NCI-H2081 treated with DMSO at 0.1 percent for 48 hours (cell line): ENCODE data around the gene RIN3.

Experiments used
- DNase-seq: peaks from one replicate; lab custom pipeline; 2025; lab: John Stamatoyannopoulos, UW

The RIN3 gene

GRCh38 chr14:92511453-92512238 lies 1.9 kb upstream of the RIN3 start:
- DNase-seq = no peak

- DNase-seq = no peak
Measured at GRCh38 chr14:92512807-92513203, 776 bp upstream of the RIN3 start.

- DNase-seq = no peak
Measured at GRCh38 chr14:92513966-92514843, 624 bp downstream of the RIN3 start.

- DNase-seq = no peak
Measured at GRCh38 chr14:92514844-92515514, 1.4 kb downstream of the RIN3 start.

- DNase-seq = no peak
Measured at GRCh38 chr14:92515546-92516343, 2.2 kb downstream of the RIN3 start.

- DNase-seq = no peak
Measured at GRCh38 chr14:92516344-92516965, 2.9 kb downstream of the RIN3 start.

- no peak for DNase-seq
Measured at GRCh38 chr14:92516966-92517506, 3.5 kb downstream of the RIN3 start.

GRCh38 chr14:92517761-92518160 lies 4.2 kb downstream of the RIN3 start:
- DNase-seq = no peak

- no peak for DNase-seq
Measured at GRCh38 chr14:92519246-92520101, 5.9 kb downstream of the RIN3 start.

- no peak for DNase-seq
Measured at GRCh38 chr14:92520102-92521057, 6.8 kb downstream of the RIN3 start.

- no peak for DNase-seq
Measured at GRCh38 chr14:92521058-92521415, 7.5 kb downstream of the RIN3 start.

GRCh38 chr14:92523752-92524151 lies 10.2 kb downstream of the RIN3 start:
- no peak for DNase-seq

- no peak for DNase-seq
Measured at GRCh38 chr14:92524602-92525185, 11.1 kb downstream of the RIN3 start.

GRCh38 chr14:92525322-92526095 lies 11.9 kb downstream of the RIN3 start:
- DNase-seq = no peak

GRCh38 chr14:92527721-92528120 lies 14.1 kb downstream of the RIN3 start:
- no peak for DNase-seq

- DNase-seq = no peak
Measured at GRCh38 chr14:92528486-92529100, 15.0 kb downstream of the RIN3 start.

- no peak for DNase-seq
Measured at GRCh38 chr14:92529903-92530302, 16.3 kb downstream of the RIN3 start.
